ENCODE data around the gene CD70.
"Not testable (repeated sequence)": the region's sequence is repeated elsewhere in the genome, so short reads cannot be mapped to it uniquely, and the experiment has no call there.

CD70 gene

DNA sequence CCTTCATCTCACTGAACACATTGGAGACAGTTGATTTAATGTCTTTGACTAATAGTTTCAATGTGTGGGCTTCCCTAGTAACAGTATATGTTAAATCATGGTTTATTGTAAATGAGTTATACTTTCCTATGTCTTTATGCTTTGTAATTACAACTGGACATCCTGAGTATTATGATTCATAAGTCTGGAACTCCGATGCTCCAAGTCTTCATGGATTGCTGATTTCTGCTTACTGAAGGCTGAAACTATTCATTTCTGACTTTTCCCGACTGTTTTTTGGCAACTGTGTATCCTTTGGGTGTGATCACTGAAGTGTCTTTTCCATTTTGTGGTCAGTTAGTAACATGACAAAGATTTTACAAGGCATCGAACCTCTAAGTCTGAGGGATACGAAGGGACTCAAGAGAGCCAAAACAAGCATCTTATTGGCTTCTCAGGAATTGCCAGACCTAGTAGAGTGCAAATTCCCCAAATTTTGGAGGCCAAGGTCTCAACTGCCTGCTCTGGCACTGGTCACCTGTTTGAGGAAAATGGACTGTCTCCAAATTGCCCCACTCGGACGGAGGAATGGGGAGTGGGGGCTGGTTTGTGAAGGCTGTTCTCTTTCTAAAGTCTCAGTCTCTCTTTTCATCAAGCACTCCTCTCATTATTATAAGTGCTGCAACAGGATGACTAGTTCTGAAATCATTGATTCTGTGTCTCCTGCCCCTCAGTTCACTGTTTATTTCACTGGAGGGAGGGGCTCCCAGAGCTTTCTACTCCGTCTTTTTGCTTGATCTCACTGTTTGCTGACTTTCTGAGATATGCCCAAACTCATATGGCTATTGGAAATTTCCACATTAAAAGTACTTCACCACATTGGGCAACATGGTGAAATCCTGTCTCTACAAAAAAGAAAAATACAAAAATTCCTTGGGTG is 20.2 kb upstream of the CD70 start:
- no peaks in the 10 kb centered on the region; the same call in 1 of the 2 replicates for H3K4me1 ChIP-seq (ENCODE audit: control insufficient read depth, insufficient read depth, low read length)
- TF ChIP-seq ZBTB17 (tag by site-specific recombination; IDR thresholded peaks at IDR 0.05) (0 out of 2 replicates have a peak, but pooled peaks have one; percentile 16), IKZF3 (tag by site-specific recombination; IDR thresholded peaks at IDR 0.05) (no peak)
- ChIA-PET CTCF (interaction anchor here (0.6 kb wide), 1 partner anchor 84 kb away, joined by 3 read pairs; no protein-coding TSS in a partner anchor), POLR2A (no interaction called here)
- no peak overlapping the region for H3K4me3 ChIP-seq (ENCODE audit: low read depth, low read length)
- H3K36me3 ChIP-seq (ENCODE audit: control insufficient read depth in 2 of 2, insufficient read depth in 1 of 2, low read length in 2 of 2): no peaks in the 10 kb centered on the region
- no peak overlapping the region for H3K27ac ChIP-seq (ENCODE audit: extremely low read depth, low read depth, low read length)
- no peaks in the 10 kb centered on the region for H3K9me3 ChIP-seq (ENCODE audit: control insufficient read depth, insufficient read depth, low read depth, low read length)

DNA sequence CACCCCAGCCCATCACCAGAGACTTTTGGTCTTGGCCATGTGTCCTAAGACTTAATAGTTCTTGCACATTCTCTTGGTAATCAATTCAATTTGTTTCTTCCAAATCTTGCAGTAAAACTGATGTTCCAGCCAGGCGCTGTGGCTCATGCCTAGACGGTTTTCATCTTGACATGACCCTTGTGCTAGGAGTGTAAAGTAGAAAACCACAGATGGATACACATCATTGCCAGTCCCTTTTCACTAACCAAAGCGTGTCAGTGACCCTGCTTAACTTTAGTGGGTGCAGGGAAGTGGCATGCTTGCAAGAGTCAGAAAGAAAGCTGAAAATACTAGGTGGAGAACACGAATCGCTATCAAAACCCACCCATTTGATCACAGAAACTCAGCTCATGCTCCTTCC is 18.0 kb upstream of the CD70 start:
- Histone ChIP-seq H3K4me1 (ENCODE audit: control insufficient read depth, insufficient read depth, low read length) (no peaks in the 10 kb centered on the region; the same call in 1 of the 2 replicates), H3K36me3 (ENCODE audit: control insufficient read depth in 2 of 2, insufficient read depth in 1 of 2, low read length in 2 of 2) (no peaks in the 10 kb centered on the region), H3K4me3 (ENCODE audit: low read depth, low read length) (no peak overlapping the region), H3K27ac (ENCODE audit: extremely low read depth, low read depth, low read length) (no peak overlapping the region), H3K9me3 (ENCODE audit: control insufficient read depth, insufficient read depth, low read depth, low read length) (no peaks in the 10 kb centered on the region)
- ChIA-PET CTCF (interaction anchor here (0.6 to 0.9 kb wide), 3 partner anchors 23 to 880 kb away, joined by 3 to 4 read pairs (median 3); no protein-coding TSS in a partner anchor), POLR2A (no interaction called here)
- no peak for TF ChIP-seq ZXDB (tag by site-specific recombination; IDR thresholded peaks at IDR 0.05)
- no peak for TF ChIP-seq ZNF274 (IDR thresholded peaks at IDR 0.05; ENCODE audit: low read length)
- TF ChIP-seq ZNF274 (tag by site-specific recombination; IDR thresholded peaks at IDR 0.05; ENCODE audit: borderline replicate concordance): no peak
- TF ChIP-seq GLI2 (tag by site-specific recombination; IDR thresholded peaks at IDR 0.05; ENCODE audit: borderline replicate concordance, low read depth): no peak
- TF ChIP-seq ZNF10 (tag by site-specific recombination; IDR thresholded peaks at IDR 0.05): no peak
- no peak for TF ChIP-seq SP2 (tag by site-specific recombination; IDR thresholded peaks at IDR 0.05)
- TF ChIP-seq ZNF776 (tag by site-specific recombination; IDR thresholded peaks at IDR 0.05; ENCODE audit: borderline replicate concordance): no peak
- no peak for TF ChIP-seq ZNF830 (tag by site-specific recombination; IDR thresholded peaks at IDR 0.05; ENCODE audit: low read depth)
- no peak for TF ChIP-seq ZNF404 (tag by site-specific recombination; IDR thresholded peaks at IDR 0.05)
- TF ChIP-seq ZNF558 (tag by site-specific recombination; IDR thresholded peaks at IDR 0.05): no peak
- TF ChIP-seq ZBTB21 (tag by site-specific recombination; IDR thresholded peaks at IDR 0.05): no peak
- no peak for TF ChIP-seq SALL2 (tag by site-specific recombination; IDR thresholded peaks at IDR 0.05; ENCODE audit: borderline replicate concordance)

DNA sequence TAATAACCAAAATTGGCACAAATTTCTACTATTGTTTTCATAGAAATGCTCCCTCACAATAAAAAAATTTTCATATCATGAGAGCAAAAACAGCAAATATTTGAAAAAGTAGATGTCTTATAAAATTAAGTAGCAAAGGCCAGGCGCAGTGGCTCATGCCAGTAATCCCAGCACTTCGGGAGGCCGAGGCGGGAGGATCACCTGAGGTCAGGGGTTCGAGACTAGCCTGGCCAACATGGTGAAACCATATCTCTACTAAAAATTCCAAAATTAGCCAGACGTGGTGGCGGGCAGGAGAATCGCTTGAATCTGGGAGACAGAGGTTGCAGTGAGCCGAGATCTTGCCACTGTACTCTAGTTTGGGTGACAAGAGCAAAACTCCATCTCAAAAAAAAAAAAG is 17.2 kb upstream of the CD70 start:
- not testable (repeated sequence) for H3K27ac ChIP-seq (ENCODE audit: extremely low read depth, low read depth, low read length); H3K9me3 ChIP-seq (ENCODE audit: control insufficient read depth, insufficient read depth, low read depth, low read length); H3K36me3 ChIP-seq (ENCODE audit: control insufficient read depth in 2 of 2, insufficient read depth in 1 of 2, low read length in 2 of 2); H3K4me3 ChIP-seq (ENCODE audit: low read depth, low read length); H3K4me1 ChIP-seq (ENCODE audit: control insufficient read depth, insufficient read depth, low read length)
- CTCF ChIA-PET: interaction anchor here (0.5 to 0.7 kb wide), 2 partner anchors 594 to 1750 kb away, joined by 4 to 5 read pairs; no protein-coding TSS in a partner anchor
- POLR2A ChIA-PET: interaction anchor here (0.8 kb wide), 1 partner anchor 78 kb away, joined by 3 read pairs; the partner anchor contains the start of gene TNFSF9

DNA sequence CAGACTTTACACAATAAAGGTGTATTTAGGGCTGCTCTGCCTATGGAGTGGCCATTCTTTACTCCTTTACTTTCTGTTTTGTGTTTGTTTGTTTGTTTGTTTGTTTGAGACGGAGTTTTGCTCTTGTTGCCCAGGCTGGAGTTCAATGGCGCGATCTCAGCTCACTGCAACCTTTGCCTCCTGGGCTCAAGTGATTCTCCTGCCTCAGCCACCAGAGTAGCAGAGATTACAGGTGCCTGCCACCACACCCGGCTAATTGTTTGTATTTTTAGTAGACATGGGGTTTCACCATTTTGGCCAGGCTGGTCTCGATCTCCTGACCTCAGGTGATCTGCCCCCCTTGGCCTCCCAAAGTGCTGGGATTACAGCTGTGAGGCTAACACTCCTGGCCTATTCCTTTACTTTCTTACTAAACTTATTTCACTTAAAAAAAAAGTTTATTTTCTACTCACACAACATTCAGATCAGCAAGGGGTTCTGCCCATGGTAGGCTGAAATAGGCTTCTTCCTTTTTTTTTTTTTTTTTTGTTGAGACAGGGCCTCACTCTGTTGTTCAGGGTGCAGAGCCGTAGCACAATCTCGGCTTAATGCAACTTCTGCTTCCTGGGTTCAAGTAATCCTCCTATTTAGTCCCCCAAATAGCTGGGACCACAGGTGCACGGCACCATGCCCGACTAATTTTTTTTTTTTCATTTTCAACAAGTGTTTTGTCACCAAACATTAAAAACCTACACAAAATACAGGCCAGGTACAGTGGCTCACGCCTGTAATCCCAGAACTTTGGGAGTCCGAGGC is 15.5 kb upstream of the CD70 start:
- CTCF ChIA-PET: interaction anchor here (0.6 kb wide), 1 partner anchor 258 kb away, joined by 3 read pairs; no protein-coding TSS in a partner anchor
- POLR2A ChIA-PET; H3K4me3 ChIP-seq (ENCODE audit: low read depth, low read length); H3K27ac ChIP-seq (ENCODE audit: extremely low read depth, low read depth, low read length); H3K4me1 ChIP-seq (ENCODE audit: control insufficient read depth, insufficient read depth, low read length); H3K36me3 ChIP-seq (ENCODE audit: control insufficient read depth in 2 of 2, insufficient read depth in 1 of 2, low read length in 2 of 2); H3K9me3 ChIP-seq (ENCODE audit: control insufficient read depth, insufficient read depth, low read depth, low read length): not testable (repeated sequence)
